GM18502 (cell line): ENCODE results near the gene EVC2.
A peak's percentile ranks its signal among the peaks of the same experiment; 100 is the strongest.

Source experiments
- ATAC-seq: cut with Tn5 transposase; IDR thresholded peaks from one replicate; pipeline ENCODE4 v1.9.1; 2021; ENCODE audit warnings: mild to moderate bottlenecking; ENCODE audit not compliant: unreplicated experiment, poor library complexity

Gene EVC2, protein sequence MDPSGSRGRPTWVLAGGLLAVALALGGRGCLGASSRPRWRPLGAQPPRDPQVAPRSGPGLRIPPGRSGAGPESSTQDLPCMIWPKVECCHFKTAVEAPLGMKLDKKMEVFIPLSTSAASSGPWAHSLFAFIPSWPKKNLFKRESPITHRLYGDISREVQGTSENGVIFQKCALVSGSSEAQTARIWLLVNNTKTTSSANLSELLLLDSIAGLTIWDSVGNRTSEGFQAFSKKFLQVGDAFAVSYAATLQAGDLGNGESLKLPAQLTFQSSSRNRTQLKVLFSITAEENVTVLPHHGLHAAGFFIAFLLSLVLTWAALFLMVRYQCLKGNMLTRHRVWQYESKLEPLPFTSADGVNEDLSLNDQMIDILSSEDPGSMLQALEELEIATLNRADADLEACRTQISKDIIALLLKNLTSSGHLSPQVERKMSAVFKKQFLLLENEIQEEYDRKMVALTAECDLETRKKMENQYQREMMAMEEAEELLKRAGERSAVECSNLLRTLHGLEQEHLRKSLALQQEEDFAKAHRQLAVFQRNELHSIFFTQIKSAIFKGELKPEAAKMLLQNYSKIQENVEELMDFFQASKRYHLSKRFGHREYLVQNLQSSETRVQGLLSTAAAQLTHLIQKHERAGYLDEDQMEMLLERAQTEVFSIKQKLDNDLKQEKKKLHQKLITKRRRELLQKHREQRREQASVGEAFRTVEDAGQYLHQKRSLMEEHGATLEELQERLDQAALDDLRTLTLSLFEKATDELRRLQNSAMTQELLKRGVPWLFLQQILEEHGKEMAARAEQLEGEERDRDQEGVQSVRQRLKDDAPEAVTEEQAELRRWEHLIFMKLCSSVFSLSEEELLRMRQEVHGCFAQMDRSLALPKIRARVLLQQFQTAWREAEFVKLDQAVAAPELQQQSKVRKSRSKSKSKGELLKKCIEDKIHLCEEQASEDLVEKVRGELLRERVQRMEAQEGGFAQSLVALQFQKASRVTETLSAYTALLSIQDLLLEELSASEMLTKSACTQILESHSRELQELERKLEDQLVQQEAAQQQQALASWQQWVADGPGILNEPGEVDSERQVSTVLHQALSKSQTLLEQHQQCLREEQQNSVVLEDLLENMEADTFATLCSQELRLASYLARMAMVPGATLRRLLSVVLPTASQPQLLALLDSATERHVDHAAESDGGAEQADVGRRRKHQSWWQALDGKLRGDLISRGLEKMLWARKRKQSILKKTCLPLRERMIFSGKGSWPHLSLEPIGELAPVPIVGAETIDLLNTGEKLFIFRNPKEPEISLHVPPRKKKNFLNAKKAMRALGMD

DNA sequence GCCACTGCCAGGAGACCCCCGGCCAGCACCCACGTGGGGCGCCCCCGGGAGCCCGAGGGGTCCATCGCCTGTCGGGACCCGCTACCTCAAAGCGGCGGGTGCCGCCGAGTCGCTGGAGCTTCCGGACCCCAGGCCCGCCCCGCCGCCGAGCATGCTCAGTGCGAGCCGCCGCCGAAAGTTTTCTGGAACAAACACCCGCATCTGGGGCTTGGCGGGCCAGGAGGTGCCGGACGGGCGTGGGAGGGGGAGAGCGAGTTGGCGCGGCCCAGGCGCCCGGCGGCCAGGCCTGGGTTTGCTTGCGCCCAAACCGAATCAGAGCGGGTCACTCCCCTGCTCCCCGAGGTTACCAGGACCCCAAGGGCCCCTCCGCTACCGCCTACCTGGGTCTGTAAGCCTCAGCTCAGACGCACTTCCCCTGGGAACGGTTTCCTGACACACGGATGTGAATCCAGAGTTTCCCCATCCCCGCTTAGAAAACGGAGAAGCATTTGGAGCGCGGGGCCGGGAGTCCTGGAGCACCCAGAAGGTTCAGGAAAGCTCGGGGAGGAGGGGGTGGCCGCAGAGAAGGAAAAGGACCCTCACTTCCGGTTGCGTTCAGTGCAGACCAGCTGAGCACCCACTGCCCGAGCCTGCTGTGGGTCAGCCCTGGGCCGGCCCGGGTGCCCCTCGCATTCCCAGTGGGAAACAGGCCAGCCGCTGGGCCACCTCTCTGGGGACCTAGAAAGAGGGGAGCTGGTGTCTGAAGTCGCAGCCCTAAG, at the start of gene EVC2:
TSS of gene EVC2 (minus strand) at position 111 of the 758 bp plus-strand sequence. CDS start at position 65, 46 bp downstream.
- peak; percentile 42 for ATAC-seq

DNA sequence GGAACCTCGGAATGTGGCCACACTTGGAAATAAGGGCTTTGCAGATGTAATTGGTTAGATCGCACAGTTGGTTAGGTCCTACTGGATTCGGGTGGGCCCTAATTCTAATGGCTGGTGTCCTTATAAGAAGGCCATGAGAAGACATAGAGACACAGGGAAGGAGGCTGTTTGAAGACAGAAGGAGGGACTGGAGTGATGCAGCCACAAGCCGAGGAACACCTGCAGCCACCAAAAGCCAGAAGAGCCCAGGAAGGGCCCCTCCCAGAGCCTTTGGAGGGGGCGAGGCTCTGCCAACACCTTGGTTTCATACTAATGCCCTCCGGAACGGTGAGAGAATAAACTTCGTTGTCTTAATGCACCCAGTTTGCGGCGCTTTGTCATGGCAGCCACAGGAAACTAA, 49.6 kb upstream of the EVC2 start:
- no peak for ATAC-seq

DNA sequence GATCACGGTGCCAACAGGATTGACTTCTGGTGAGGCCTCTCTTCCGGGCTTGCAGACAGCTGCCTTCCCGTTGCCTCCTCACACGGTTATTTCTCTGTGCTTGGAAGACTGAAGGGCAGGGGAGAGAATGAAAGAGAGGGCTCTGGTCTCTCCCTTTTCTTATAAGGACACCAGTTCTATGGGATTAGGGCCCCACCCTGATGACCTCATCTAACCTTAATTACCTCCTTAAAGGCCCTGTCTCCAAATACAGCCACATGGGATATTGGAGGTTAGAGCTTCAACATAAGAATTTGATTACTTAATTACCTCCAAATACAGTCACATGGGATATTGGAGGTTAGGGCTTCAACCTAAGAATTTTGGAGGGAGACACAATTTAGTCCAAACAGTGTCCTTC, 49.2 kb upstream of the EVC2 start:
- ATAC-seq: no peak

DNA sequence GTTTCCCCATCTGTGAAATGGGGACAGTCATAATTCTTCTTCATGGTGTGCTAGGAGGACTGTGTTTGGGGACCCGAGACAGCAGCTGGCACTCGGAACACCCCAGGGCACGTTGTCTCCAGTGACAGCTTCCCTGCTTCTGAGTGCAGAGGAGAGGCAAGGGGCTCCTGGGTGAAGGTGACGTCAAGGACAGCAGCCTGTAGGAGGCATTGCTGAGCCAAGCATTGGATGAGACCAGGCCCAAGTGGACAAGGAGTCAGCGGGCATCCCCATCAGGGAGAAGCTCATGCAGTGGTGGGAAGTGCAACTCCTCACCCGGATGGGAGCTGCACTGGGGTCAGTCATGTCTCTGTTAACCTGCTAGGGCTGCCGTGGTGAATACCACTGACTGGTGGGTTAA, 48.7 kb upstream of the EVC2 start:
- no peak for ATAC-seq

DNA sequence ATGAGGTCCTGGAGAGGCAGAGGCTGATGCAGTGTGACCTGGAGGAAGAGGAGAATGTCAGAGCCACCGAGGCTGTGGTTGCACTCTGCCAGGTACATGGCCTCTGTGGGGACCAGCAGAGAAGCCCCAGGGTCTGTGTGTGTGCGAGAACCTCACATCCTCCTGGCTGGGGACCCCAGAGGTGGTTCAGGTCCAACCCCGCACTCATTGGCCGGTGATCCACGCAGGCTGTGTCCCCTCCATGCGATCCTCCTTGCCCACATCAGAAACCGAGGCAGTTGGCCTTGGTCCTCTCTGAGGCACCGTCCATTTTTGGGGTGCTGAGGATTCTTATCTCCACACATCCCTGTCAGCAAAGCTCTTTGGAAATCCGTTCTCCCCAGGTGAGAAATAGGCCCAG, 47.9 kb upstream of the EVC2 start:
- no peak for ATAC-seq

DNA sequence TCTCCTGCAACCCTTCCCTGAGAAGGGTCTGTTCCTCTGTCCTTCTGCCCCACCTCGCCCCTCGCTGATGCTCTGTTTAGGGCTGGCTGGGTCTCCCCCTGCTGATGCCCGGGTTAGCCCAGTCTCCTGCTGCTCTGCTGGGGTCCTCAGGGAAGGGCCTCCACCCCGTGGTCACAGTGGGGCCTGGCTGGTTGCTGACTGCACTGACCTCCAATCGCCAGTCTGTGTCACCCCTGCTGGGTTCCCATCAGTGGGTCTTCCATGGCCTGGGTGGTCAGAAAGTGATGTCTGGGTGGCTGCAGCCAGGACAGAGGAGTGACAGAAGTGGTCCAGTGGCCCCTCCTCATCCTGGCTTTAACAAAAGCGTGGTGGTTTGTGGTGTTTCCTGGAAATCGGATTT, 47.3 kb upstream of the EVC2 start:
- ATAC-seq: no peak

DNA sequence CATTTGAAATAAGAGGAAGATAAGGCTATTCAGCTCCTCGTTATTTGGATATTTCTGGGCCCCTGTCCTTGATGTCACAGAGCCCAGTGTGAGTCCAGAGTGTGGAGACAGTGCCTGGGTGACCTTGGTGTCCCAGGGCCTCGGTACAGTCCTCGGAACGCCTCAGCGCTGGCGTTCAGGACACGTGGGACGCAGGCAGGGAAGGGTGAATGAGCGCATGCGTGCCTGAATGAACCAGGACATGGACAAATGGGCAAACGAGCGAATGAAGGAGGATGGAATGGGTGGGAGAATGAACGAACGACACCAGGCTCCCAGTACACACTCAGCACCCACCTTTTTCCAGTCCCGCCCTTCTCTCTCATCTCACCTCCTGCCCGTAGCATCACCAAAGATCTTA, 46.8 kb upstream of the EVC2 start:
- no peak for ATAC-seq

DNA sequence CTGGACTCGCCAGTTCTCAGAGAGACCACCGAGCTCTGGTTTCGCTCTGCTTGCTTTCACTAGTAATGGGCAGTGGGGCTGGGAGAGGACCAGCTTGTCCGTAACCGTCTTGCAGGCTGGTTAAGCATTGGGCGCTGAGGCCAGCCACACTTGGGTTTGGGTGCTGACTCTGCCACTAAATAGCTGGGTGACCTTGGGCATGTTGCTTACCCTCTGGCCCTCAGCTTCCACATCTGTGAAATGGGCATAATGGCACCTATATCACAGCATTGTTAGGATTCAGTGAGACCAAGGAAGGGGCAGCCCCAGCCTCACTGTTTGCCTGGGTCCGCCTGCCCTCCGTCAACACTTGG, 46.1 kb upstream of the EVC2 start:
- ATAC-seq: no peak

DNA sequence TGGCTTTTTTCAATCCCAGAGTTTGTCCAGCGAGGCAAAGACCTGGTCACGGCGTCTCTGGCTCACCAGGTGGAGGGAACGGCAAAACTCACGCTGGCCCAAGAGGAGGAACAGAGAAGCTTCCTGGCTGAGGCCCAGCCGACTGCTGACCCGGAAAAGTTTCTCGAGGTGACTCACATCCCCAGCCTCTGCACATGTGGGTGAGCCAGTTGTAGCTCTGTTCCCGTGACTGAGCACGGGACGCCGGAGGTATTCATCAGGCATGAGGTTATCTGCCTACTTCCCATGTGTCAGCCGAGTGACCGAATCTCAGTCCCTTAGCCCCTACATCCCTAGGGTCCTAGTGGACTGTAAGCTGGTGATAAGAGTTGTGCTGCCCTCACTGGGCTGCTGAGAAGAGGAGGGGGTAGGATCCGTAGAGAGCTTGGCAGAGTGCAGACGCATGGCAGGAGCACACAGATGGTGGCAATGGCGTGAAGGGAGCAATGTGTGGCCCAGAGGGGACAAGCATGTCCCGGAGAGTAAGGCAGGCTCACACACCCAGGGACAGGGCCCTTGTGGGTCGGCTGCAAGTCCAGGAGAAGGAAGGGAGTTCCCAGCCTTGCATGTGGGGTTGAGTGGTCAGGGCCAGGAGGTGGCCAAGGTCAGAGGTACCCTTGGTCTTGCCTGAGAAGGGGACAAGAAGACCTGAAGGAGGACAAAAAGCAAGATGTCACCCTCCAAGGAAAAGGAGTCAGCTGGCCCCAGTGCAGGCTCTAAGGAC, 45.6 kb upstream of the EVC2 start:
- no peak for ATAC-seq

DNA sequence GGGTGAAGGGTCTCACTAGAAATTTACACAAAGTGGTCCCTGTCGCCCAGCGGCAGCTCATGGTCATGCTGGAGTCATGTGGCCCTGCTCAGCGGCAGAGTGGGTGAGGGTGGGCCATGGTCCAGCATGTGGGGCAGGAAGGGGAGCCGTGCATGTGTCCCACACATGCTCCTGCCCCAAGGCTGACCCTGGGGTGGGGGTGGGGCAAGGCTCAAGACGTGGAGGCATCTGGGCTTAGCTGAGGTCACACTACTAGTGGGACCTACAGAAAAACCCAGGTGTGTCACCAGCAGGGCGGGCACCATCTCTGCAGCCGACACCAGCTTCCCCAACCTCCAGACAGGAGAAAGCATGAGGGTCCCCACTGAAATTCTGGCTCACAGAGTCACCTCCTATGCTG, 45.0 kb upstream of the EVC2 start:
- ATAC-seq: no peak

DNA sequence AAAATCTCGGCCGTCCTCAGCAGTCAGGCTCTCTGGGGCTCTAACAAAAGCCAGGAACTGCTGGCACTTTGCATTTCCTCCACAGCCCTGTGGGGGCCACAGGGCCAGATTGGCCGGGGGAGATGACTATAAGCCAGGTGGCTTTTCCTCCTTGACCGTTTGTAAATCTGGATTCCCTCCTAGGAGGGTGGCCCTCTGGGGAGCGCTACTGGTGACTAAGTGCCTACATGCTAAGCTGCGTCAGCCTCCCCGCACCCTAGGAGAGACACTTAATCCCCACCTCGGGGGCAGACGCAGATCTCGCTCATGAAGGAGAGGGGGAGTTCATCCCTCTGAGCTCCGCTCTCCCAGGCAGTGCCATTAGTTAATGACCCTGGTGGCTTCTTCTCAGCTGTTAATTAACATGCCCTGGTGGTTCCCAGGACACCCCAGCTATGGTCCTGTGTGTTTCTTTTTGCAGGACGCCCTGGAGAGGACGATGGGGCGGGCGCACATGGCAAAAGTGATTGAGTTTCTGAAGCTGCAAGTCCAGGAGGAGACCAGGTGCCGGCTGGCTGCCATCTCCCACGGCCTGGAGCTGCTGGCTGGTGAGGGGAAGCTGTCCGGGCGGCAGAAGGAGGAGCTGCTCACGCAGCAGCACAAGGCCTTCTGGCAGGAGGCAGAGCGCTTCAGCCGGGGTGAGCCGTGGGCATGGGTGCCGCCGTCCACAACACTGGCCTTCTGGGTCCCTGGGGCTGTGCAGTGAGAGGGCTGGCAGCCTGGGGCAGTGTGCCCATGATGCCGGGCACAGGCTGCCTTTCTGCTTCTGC, 44.2 kb upstream of the EVC2 start:
- no peak for ATAC-seq

DNA sequence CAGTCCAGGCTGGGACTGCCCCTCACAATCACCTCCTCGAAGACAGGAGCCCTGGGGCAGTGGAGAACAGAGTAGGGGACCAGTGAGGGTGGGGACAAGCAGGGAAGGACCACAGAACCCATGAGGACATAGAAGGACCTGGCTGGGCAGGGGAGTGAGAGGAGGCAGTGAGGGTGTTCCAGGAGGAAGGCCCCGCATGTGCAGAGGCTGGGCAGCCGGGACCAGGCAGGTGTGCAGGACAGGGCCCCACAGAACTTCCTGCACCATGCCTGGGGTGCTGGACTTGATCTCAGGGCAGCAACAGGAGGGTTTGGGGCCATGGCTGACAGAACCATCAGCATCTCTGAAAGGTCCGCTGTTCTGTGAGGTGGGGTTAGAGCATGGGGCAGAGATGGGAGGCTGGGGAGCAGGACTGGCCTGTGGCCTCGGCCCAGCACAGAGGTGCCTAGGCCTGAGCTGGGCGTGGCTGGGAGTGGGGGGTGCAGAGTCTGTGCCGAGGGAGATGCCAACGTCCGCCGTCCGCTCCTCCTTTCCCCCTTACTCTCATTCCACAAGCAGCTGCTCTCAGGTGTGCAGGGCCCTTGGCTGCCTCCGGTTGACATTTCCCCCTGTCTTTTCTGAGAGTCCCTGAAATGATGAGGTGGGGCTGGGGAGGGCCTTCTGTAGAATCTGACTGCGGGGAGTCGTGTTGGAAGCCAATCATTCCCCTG, 43.5 kb upstream of the EVC2 start:
- no peak for ATAC-seq

DNA sequence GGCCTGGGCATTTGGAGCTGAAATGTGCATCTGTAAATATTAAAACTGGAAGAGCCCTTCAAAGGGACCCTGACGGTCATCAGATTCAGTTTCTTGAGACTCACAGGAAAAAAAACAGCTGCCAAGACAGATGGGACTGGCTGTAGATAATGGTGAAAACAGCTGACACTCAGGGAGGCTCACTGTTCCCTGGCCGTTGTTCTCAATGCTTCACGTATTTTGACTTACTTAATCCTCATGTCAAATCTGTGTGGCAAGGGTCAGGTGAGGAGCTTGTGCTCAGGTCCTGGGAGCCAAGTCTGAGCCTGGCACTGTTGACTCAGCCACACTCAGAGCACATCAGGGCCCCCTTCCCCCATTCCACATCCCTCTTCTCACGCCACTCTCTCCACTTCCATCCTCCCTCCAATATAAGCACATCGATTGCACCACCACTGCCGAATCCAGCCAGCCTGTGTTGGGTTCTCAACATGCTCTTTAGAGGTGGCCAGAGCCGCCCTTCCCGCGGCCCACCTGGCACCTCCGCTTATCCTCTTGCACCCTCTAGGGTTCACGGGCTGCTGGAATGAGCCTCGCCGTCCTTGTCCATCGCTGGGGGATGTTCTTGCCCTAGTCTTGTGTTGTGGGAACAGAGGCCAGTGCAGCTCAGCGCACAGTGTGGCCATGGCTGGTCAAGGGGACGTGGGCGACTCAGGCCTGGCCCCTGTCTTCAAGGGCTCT, 42.7 kb upstream of the EVC2 start:
- ATAC-seq: no peak

DNA sequence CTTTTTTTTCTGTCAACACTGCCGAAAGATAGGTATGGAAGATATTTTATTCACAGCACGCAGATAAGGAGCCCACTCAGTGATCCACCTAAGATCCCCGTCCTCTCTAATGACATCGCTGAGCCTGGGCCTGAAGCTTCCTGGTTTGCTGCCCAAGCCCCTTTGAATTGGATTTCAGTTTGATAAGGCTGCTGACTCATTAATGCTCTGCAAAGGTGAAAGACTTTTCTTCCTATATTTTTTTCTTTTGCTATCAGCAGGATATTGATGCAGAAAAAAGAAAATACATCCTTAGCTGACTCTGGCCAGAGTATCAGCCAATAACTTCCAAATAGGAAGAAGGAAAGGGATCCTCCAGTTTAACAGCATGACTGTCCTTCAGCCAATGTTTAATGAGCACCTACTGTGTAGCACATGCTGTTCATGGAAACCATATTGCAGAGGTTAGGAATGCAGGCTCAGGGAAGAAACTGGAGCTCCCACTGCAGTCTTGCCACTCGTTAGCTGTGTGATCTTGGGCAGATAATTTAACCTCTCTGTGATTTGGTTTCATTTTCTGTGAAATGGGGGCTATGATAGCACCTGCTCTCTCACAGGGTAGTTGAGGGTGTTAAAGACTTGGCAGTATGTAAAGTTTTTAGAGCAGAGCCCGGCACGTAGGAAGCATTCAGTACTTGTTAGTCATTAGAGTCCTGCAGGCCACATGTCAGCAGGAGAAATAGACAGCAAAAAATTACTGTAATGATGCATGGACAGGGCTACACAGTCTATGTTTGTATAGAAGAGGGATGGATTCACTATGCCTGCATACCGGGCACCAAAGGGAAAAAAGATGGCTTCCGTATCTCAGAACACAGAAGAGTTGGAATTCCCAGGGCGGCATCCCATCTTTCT, 41.9 kb upstream of the EVC2 start:
- no peak for ATAC-seq

DNA sequence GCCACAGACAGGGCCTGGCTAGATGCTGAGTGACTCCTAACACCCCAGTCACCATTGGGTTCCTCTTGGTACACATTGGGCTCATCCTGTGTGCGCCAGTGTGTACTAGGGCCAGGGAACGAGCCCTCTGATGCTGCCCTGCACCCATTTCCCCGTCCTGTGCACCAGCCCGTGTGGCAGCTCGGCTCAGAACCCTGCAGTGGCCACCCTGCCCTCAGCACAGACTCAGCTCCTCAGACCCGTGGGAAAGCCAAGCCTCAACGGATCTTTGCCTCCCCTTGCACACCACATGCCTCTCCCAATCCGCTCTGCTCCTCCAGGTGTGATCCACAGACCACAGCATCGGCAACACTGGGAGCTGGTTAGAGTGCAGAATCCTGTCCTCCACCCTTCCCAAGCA, 41.2 kb upstream of the EVC2 start:
- ATAC-seq: no peak

DNA sequence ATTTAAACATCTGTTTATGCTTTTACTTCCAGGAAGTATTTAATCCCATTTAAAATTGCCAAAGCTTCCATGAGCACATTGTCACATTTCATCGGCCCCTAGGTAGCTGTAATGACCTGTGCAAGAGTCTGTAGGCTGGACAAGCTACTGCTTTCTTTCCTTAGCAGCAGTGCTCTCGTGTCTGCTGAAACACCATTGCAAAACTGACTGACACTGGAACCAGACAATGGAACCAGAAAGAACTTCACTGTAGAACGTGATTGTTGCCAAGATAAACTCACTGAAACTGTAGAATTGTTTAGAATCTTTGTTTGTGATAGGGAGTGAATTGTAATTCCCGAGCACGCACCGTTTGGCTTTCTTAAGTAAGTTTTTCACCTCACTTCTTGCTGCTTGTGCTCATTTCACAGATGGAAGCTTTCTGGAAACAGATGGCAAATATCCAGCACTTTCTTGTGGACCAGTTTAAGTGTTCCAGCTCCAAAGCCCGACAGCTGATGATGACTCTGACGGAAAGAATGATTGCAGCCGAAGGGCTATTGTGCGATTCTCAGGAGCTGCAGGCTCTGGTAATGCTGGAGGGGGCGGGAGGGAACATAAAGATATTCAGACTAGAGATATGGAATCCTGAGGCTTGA, 39.5 kb upstream of the EVC2 start:
- no peak for ATAC-seq
